Measurements from ENCODE around the gene FOXR1.

The FOXR1 gene

DNA sequence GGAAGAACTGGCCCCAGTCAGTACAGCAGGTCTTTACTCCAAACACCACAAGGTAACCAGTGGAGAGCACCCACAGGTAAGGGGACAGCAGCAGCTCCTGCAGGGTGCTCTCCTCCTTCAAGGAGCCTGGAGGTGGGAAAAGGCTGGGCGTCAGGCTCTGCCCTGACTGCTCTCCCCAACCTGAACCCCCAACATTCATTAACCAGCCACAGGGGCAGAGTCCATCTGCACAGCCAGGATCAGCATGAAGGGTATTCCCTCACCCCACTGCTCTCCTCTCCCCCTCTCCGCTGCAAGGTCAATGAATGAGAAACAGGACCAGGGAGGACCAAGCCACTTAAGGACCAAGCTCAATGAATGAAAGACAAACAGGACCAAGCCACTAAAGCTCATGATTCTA lies 55.4 kb downstream of the FOXR1 start:
- DNase-seq (ENCODE audit: low read depth in 2 of 2) = no peak

- no peak for DNase-seq (ENCODE audit: low read depth in 2 of 2)
Observed at GRCh38 chr11:119027561-119028345, 56.2 kb downstream of the FOXR1 start.

- no peak for DNase-seq (ENCODE audit: low read depth in 2 of 2)
Observed at GRCh38 chr11:119028346-119029068, 56.9 kb downstream of the FOXR1 start.

GRCh38 chr11:119029069-119029339 lies 57.4 kb downstream of the FOXR1 start:
- no peak for DNase-seq (ENCODE audit: low read depth in 2 of 2)

- DNase-seq (ENCODE audit: low read depth in 2 of 2) = peak in 1 of 2 donors; percentile 20
Observed at GRCh38 chr11:119029340-119030028, 57.9 kb downstream of the FOXR1 start.

DNA sequence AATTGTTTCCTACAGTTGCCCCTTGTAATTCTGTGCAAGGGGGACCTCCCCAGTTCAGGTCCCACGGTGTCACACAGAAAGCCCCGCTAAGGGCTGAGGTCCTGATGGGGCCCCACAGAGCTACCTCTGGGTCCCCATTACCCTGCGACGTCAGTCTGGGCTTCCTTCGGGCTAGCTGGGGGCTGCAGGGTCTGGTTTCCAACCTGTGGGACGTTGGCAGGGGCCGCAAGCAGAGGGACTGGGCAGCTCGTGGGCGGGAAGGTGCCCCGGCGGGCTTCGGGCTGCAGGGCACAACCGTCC lies 58.4 kb downstream of the FOXR1 start:
- no peak for DNase-seq (ENCODE audit: low read depth in 2 of 2)

GRCh38 chr11:119030329-119031047 lies 58.9 kb downstream of the FOXR1 start, which contains the start of gene SLC37A4:
Gene SLC37A4, minus strand, starts transcription at chr11:119030877.
- DNase-seq (ENCODE audit: low read depth in 2 of 2) = peak; percentile 97 to 98

All from stimulated activated CD8-positive, alpha-beta memory T cell treated with anti-CD3 and anti-CD28 coated beads, Interleukin-15, amount 100 ng/mL, for 4 hours (primary cell).